Limb (tissue), 2 donors: ENCODE data around the gene SFXN4.
"Not testable (repeated sequence)": the region's sequence is repeated elsewhere in the genome, so short reads cannot be mapped to it uniquely, and the experiment has no call there.

Experiments
- DNase-seq, 2 donors: peaks; one replicate each; pipeline ENCODE4 v3.0.0-alpha.2; 2016; ENCODE audit errors: extremely low spot score in 2 of 2

Gene SFXN4

DNA sequence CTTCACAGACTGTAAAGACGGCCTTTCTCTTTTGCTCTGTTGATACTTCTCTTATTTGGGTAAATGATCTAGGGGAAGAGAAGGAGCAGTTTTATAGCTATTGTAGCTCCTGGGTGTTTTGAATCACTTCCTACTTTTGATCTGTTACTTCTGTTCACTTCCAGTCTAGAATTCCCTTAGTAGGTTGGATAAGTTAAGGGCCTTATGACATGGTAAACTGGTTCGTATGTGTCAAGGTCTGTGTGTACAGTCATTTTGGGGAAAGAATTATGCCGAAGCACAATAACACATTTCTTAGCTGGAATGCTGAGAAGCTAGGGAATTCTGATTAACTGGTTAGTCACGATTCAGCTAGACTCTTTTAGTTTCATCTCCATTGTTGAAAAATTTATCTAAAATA, 53.5 kb downstream of the SFXN4 start:
- no peak for DNase-seq

DNA sequence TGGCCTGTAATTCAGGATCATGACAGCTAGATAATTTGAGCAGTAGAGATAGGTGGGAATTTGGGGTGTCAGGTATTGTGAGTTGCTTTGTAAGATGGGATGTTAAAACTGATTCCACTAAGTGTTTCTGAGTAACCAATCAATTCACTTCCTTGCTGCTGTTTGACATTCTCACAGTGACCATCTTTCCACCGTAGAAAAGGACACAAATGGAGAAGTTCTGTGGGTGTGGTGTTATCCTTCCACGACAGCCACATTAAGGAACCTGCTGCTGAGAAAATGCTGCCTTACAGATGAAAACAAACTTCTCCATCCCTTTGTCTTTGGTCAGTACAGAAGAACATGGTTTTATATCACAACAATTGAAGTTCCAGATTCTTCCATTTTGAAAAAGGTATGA, 57.7 kb downstream of the SFXN4 start:
- not testable (repeated sequence) for DNase-seq

DNA sequence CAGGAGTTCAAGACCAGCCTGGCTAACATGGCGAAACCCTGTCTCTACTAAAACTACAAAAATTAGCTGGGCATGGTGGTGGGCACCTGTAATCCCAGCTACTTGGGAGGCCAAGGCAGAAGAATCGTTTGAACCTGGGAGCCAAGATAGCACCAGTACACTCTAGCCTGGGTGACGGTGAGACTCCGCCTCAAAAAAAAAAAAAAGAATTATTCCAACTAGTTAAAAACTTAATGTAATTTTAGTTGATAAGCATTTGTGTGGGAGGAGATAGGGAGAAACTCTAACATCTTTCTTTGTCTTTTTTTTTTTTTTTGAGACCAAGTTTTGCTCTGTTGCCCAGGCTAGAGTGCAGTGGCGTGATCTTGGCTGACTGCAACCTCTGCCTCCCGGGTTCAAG, 58.4 kb downstream of the SFXN4 start:
- not testable (repeated sequence) for DNase-seq

DNA sequence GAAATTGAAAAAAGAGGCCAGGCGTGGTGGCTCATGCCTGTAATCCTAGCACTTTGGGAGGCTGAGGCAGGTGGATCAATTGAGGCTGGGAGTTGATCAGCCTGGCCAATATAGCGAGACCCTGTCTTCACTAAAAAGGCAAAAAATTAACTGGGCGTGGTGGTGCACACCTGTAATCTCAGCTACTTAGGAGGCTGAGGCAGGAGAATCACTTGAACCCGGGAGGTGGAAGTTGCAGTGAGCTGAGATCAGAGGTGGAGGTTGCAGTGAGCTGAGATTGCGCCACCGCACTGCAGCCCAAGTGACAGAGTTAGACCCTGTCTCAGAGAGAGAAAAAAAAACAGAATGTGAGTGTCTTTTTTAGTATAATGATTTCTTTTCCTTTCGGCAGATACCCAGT, 59.6 kb downstream of the SFXN4 start:
- DNase-seq: not testable (repeated sequence)

- no peak for DNase-seq
Measured at GRCh38 chr10:119105155-119105554, 60.4 kb downstream of the SFXN4 start.

GRCh38 chr10:119104654-119105015, 60.9 kb downstream of the SFXN4 start:
- DNase-seq: peak in 1 of 2 donors; percentile 60

DNA sequence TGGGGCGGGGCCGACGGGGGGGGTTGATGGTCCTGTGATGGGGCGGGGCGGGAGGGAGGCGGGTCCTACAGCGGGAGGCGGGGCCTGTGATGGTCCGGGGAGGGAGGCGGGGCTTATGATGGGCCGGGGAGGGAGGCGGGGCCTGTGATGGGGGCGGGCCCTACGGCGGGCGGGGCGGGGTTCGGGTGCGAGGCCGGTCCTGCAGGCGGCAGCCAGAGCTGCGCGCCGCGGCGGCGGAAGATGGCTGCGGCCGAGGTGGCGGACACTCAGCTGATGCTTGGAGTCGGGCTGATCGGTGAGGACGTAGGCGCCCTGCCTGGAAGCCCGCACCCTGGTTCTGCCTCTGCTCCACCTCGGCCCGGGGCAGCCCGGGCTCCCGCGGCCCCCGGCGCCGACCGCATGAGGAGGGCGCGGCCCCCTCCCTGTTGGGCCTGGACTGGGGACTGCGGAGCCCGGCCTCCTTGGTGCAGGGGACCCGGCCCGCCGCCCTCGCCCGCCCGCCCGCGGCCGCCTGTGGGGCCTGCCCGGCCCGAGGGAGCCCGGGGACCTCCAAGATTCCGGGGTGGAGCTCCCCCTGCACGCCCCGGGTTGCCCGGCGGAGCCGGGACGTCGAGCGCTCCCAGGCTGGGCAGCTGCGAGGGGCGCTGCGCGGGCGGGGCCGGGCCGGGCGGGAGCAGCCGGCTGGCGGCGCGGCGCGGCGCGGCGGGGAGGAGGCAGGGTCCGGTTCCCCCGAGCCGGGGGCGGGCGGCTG, 61.4 kb downstream of the SFXN4 start, which contains the start of gene DENND10:
TSS of gene DENND10 (plus strand) at position 211 of the 751 bp plus-strand sequence. CDS start at position 241, 30 bp downstream.
- DNase-seq: peak; percentile 77 to 95

GRCh38 chr10:119103241-119103902, 62.1 kb downstream of the SFXN4 start:
- DNase-seq: no peak

GRCh38 chr10:119101366-119102098, 64.0 kb downstream of the SFXN4 start:
- DNase-seq: no peak

DNA sequence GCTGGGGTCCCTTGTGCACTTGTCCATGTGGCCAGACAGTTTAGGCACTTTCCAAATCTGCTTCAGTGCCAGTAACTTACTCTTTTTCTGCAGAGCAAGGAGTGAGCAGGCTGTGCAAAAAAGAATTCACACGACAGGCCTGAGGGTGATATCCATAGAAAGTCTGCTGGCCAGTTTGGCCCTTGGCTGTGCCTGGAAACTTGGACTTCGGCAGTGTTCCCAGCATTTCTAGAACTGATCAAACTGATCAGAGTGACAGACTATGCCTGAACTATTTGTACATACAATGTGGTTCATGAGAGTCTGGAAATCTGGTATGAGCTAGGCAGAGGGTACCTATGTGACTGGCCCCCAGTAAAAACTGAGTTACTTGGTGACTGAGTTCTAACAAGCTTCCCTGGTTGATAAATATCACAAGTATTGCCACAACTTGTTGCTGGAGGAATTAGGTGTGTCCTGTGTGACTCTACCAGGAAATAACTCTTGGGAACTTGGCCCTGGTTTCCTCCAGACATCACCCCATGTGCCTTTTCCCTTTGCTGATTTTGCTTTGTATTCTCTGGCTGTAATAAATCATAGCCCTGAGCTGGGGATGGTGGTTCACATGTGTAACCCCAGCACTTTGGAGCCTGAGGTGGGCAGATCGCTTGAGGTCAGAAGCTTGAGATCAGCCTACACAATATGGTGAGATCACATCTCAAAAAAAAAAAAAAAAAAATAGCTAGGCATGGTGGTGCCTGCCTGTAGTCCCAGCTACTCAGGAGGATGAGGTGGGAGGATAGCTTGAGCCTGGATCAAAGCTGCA, 64.9 kb downstream of the SFXN4 start:
- DNase-seq: no peak

DNA sequence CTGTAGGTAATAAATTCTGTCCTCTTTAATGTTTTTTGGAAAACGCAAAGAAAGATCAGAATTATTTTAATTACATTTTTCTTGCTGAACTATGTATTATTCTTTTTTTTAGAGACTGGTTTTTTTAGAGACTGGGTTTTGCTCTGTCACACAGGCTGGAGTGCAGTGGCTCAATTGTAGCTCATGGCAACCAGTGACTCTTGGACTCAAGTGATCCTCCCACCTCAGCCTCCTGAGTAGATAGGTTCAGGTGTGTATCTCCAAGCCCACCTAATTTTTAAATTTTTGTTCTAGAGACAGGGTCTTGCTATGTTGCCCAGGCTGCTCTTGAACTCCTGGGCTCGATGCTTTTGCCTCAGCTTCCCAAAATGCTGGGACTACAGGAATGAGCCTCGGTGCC, 66.9 kb downstream of the SFXN4 start:
- DNase-seq: no peak

GRCh38 chr10:119096641-119097415, 68.7 kb downstream of the SFXN4 start:
- DNase-seq: not testable (repeated sequence)

GRCh38 chr10:119095640-119096039, 69.9 kb downstream of the SFXN4 start:
- no peak for DNase-seq

GRCh38 chr10:119090968-119091367, 74.5 kb downstream of the SFXN4 start:
- DNase-seq: no peak
